Measurements from ENCODE around the gene SLC25A13. TPM values are rescaled to one million over a fixed set of nuclear protein-coding genes. Genes with fewer than 3 reads are reported as not detected.

SLC25A13 gene
- total RNA-seq, 1 experiment from 2014 or later, result 71.7 TPM

DNA sequence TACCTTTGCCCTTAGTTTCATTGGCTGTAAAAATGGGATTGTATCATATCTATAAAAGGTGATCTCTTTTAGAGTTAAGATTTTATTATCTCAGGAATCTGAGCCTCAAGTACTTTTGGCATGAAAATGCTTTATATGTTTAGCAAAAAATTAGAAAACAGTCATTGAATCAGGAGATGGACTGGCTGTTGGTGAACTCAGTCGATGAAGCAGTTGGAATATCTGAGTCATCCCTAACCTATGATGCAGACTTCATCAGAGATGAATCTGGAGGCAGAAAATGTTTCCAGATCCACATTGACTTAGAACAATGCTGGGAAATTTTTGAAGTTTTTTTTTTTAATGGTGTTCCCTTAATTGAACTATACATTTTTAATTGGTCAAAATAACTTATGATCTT is 228.5 kb downstream of the SLC25A13 start:
- Histone ChIP-seq H3K23ac (ENCODE audit: insufficient read length, low read depth, low read length) (no peak overlapping the region), H3K14ac (ENCODE audit: insufficient read depth, low read length) (no peak overlapping the region), H3K4ac (ENCODE audit: low read depth, low read length) (no peak overlapping the region), H3K9me3 (ENCODE audit: control insufficient read depth, low read depth, low read length) (no peaks in the 10 kb centered on the region), H4K5ac (ENCODE audit: insufficient read length, low read depth, low read length) (no peak overlapping the region), H2BK20ac (ENCODE audit: low read depth, low read length, poor library complexity, severe bottlenecking) (no peak overlapping the region), H3K27me3 (ENCODE audit: insufficient read depth, low read length) (no peaks in the 10 kb centered on the region), H3K9ac (ENCODE audit: extremely low read depth, insufficient read length, low read length) (no peak overlapping the region), H4K8ac (replicated peaks; ENCODE audit: insufficient read length, low read depth, low read length) (no peak overlapping the region), H3K4me1 (ENCODE audit: insufficient read depth, low read length) (no peaks in the 10 kb centered on the region), H3K23me2 (ENCODE audit: insufficient read length, low read depth, low read length, poor library complexity, severe bottlenecking) (no peaks in the 10 kb centered on the region), H2BK12ac (ENCODE audit: insufficient read length, low read depth, low read length) (no peak overlapping the region), H3K27ac (ENCODE audit: insufficient read length, low read depth, low read length) (no peak overlapping the region), H2BK5ac (ENCODE audit: insufficient read length, low read length) (no peak overlapping the region), H2BK120ac (ENCODE audit: low read depth, low read length, poor library complexity, severe bottlenecking) (no peak overlapping the region), H4K91ac (ENCODE audit: insufficient read length, low read depth, low read length) (no peak overlapping the region), H3K18ac (ENCODE audit: insufficient read length, low read depth, low read length) (no peak overlapping the region), H2AK5ac (ENCODE audit: insufficient read length, low read length) (no peak overlapping the region), H2BK15ac (ENCODE audit: low read depth, low read length) (no peak overlapping the region), H3T11ph (ENCODE audit: low read length) (no peak overlapping the region), H3K56ac (ENCODE audit: insufficient read length, low read depth, low read length) (no peak overlapping the region), H3K4me2 (ENCODE audit: insufficient read depth, insufficient read length, low read length) (no peak overlapping the region), H4K20me1 (ENCODE audit: control insufficient read depth, insufficient read depth, insufficient read length) (no peaks in the 10 kb centered on the region), H2AFZ (ENCODE audit: low read length) (no peak overlapping the region), H3K79me2 (ENCODE audit: insufficient read depth, low read length) (no peaks in the 10 kb centered on the region), H3K79me1 (ENCODE audit: insufficient read depth, low read depth, low read length, poor library complexity, severe bottlenecking) (no peaks in the 10 kb centered on the region)
- TF ChIP-seq, protein P1, sequence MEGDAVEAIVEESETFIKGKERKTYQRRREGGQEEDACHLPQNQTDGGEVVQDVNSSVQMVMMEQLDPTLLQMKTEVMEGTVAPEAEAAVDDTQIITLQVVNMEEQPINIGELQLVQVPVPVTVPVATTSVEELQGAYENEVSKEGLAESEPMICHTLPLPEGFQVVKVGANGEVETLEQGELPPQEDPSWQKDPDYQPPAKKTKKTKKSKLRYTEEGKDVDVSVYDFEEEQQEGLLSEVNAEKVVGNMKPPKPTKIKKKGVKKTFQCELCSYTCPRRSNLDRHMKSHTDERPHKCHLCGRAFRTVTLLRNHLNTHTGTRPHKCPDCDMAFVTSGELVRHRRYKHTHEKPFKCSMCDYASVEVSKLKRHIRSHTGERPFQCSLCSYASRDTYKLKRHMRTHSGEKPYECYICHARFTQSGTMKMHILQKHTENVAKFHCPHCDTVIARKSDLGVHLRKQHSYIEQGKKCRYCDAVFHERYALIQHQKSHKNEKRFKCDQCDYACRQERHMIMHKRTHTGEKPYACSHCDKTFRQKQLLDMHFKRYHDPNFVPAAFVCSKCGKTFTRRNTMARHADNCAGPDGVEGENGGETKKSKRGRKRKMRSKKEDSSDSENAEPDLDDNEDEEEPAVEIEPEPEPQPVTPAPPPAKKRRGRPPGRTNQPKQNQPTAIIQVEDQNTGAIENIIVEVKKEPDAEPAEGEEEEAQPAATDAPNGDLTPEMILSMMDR (conservative IDR thresholded peaks at IDR 0.05), result no peak
- DNase-seq, result no peak
- Mint-ChIP-seq H3K27ac (no peak overlapping the region), H3K9me3 (no peaks in the 10 kb centered on the region), H3K27me3 (ENCODE audit: low read depth) (peaks cover 2% of the 10 kb centered on the region; the same call in 1 of the 2 replicates), H3K36me3 (ENCODE audit: insufficient read depth in 1 of 3, low read depth in 3 of 3) (no peaks in the 10 kb centered on the region), H3K4me3 (no peak overlapping the region), H3K4me1 (no peaks in the 10 kb centered on the region)
- WGBS (ENCODE audit: extremely low coverage, insufficient read length, low lambda C conversion rate), result no CpG with 5 or more reads among the region's 1 CpG

Data from H9 (cell line).